LNCaP clone FGC (cell line): ENCODE data around the gene APC2.

Source experiments
- DNase-seq: peaks from one replicate; pipeline ENCODE4 v3.0.0-alpha.2; 2011; ENCODE audit warnings: low read depth
- H3K4me3 ChIP-seq: 2 replicates; pipeline ENCODE4 v1.5.1; 2011; ENCODE audit warnings: mild to moderate bottlenecking, low read depth, low read length, control low read depth
- CTCF ChIP-seq: IDR thresholded peaks from 2 replicates; pipeline ENCODE4 v1.5.1; 2012; ENCODE audit warnings: mild to moderate bottlenecking; ENCODE audit not compliant: control insufficient read depth, insufficient read depth; ENCODE audit errors: extremely low read depth

The APC2 gene

GRCh38 chr19:1411255-1412191 lies 38.4 kb upstream of the APC2 start:
- no peak for TF ChIP-seq CTCF
- peak; percentile 81 for DNase-seq
- H3K4me3 ChIP-seq = peak overlapping the region; percentile 93

DNA sequence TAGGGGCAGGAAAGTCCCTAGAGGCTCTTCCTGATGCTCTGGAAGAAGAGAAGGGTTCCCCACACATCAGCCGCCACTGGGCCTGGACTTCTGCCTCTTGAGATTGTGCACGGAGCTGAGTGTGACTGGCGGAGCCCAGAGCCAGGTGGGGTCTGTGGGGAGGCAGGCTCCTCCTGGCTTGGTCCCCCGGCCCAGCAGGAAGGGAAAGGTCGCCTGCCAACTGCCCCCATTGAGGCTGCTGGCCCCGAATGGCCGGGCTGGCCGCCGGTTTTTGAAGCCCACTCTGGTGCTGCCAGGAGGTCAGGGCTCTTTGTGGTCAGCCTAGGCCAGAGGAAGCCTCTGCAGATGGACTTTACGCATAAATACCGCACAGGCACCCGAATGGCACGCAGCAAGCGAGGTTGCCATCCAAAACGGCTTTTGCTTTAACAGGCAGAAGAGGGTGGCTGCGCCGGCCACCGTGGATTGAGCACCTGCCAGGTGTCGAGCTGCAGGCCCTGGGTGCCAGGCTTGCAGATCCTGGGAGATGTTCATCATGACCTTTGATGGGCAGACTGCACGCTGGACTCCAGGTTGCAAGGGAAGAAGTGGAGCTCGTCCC lies 37.5 kb upstream of the APC2 start:
- no peak for DNase-seq
- H3K4me3 ChIP-seq = 0 out of 2 replicates have a peak overlapping the region, but pooled peaks have one; percentile 4
- no peak for TF ChIP-seq CTCF

DNA sequence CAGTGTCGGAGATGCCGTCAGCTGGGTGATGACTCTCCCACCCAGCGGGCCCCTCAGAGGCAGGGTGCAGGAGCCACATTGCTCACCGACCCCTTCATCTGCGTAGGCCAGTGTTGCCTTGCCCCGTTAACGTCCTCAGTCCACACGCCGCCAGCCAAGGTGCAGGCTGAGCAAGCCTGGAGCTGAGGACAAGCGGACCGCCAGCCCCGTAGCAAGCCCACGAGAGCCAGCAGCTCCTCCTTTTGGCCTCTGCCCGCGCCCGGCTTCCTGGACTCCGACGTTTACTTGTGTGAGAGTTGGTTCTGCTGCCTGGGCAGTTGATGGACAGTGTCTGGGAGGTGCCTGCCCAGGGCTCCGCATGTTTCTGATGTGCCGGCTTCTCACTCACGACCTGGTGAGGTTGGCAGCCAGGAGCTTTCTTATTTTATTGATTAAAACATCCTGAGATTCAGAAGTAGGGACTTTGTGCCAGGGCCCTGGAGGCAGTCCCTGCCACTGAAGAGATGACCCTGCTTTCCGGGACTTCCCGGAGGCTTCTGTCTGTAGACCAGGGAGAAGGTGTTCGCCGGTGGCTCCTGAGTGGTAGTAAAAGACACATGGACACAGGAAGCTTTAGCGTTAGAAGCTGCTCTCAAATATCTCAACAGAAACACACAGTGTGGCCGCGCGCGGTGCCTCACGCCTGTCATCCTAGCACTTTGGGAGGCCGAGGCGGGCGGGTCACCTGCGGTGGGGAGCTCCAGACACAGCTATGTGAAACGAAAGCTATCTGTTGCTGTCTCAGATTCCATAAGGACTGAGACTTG lies 36.7 kb upstream of the APC2 start:
- TF ChIP-seq CTCF = no peak
- DNase-seq = no peak
- no peak overlapping the region for H3K4me3 ChIP-seq

DNA sequence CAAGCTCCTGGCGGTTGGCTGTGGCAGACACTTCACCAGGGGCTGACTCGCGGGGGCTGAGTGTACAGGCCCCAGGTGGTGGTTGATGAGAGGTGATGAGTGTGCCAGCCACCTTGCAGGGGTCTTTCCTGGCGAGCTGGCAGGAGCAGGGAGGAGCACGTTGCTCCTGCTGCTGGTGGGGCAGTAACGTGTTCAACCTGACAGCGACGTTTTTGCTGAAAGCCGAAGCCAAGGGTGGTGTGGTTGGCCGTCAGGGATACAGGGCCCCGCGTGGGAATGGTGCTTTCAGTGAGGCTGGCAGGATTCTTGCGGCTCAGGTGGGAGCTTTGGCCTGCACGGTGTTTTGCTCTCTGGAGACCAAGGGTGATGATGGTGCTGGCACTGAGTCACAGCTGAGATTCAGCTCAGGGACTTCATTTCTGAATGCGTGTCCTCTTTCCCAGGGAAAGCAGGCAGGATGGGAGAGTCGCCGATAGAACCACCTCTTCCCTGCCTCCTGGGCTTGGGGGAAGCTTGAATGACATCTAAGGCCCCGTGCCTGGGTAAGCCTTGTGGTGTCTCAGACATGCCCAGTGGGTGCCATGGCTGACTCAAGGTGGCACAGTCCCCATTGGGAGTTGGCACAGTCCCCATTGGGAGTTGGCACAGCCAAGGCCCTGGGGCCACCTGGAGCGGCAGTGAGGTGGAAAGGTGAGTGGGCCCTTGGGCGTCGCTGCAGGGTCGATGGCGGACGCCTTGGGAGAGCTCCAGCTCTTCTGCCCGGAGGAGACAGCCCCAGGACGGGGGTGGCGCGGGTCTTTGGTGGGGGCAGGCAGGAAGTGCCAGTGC lies 33.7 kb upstream of the APC2 start:
- peak overlapping the region; percentile 40 for H3K4me3 ChIP-seq
- DNase-seq = no peak
- TF ChIP-seq CTCF = no peak

GRCh38 chr19:1417145-1417544 lies 32.8 kb upstream of the APC2 start:
- no peak for DNase-seq
- no peak for TF ChIP-seq CTCF

More at GRCh38 chr19:1417145-1417544, 32.8 kb upstream of the APC2 start:
- no peak overlapping the region for H3K4me3 ChIP-seq
